GM18858 (cell line): ENCODE results near the gene FAM131A.
A peak's percentile ranks its signal among the peaks of the same experiment; 100 is the strongest.
"Not testable (repeated sequence)": the region's sequence is repeated elsewhere in the genome, so short reads cannot be mapped to it uniquely, and the experiment has no call there.

Experiments used
- ATAC-seq: cut with Tn5 transposase; IDR thresholded peaks from one replicate; pipeline ENCODE4 v1.9.1; 2021; ENCODE audit not compliant: unreplicated experiment

The FAM131A gene

DNA sequence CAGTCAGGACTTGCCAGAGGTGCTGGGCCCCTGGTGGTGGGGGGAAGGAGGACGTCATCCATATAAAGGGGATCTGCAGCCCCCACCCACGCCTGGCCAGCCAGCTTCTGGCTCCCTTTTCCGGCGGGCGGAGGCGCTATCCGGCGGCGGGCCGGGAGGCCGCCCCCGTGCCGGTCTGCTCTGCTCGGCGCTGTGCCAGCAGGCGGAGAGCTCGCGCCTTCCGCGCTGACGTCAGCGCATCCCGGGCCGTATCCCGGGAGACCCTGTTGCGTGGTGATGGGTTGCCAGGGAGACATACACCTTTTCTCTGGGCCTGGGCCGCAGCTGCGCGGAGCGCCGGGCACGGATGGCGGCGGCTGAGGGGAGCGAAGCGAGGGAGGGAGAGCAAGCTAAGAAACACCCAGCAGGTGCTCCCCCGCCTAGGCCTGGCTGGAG is 1.1 kb downstream of the FAM131A start:
- no peak for ATAC-seq

DNA sequence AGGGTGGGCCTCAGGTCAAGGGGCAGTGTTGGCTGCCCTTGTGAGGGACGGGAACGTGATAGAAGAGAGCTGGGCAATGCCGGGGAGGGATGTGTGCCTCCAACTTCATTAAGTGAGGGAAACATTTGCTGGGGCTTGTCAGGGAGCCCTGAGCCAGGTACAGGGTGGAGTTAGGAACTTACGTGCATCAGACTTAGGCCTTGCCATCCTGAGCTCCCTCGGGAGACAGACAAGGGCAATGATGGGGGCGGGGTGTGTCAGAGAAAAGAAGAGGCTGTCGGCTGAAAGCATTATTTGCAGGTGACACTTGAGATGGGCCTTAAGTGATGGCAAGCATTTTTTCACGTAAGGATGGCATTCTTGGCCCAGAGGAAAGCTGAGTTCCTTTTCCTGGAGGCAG is 1.6 kb downstream of the FAM131A start:
- ATAC-seq: no peak

DNA sequence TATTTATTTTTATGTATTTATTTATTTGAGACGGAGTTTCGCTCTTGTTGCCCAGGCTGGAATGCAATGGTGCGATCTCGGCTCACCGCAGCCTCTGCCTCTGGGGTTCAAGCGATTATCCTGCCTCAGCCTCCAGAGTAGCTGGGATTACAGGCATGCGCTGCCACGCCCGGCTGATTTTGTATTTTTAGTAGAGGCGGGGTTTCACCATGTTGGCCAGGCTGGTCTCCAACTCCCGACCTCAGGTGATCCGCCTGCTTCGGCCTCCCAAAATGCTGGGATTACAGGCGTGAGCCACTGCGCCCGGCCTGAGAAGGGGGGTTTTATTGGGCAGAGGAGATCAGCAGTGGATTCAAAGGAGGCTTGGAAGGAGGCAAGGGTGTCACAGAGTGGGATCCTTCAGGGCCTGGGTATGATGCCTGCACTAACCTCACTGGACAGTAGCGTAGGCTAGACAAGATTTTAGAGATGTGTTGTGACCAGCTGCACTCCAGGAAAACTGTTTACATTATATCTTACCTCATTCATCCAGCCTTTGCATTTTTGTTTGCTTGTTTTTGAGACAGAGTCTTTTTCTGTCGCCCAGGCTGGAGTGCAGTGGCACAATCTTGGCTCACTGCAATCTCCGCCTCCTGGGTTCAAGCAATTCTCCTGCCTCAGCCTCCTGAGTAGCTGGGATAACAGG is 2.2 kb downstream of the FAM131A start:
- not testable (repeated sequence) for ATAC-seq

DNA sequence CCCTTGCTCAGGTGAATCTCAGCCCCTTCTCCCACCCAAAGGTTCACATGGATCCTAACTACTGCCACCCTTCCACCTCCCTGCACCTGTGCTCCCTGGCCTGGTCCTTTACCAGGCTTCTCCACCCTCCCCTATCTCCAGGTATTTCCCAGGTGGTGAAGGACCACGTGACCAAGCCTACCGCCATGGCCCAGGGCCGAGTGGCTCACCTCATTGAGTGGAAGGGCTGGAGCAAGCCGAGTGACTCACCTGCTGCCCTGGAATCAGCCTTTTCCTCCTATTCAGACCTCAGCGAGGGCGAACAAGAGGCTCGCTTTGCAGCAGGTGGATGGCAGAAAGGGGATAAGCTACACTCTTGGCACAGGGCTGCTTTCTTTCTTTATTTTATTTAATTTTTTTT is 4.5 kb downstream of the FAM131A start:
- ATAC-seq: no peak

- no peak for ATAC-seq
These were observed 5.9 kb downstream of the FAM131A start for GRCh38 chr3:184343200-184343876.

DNA sequence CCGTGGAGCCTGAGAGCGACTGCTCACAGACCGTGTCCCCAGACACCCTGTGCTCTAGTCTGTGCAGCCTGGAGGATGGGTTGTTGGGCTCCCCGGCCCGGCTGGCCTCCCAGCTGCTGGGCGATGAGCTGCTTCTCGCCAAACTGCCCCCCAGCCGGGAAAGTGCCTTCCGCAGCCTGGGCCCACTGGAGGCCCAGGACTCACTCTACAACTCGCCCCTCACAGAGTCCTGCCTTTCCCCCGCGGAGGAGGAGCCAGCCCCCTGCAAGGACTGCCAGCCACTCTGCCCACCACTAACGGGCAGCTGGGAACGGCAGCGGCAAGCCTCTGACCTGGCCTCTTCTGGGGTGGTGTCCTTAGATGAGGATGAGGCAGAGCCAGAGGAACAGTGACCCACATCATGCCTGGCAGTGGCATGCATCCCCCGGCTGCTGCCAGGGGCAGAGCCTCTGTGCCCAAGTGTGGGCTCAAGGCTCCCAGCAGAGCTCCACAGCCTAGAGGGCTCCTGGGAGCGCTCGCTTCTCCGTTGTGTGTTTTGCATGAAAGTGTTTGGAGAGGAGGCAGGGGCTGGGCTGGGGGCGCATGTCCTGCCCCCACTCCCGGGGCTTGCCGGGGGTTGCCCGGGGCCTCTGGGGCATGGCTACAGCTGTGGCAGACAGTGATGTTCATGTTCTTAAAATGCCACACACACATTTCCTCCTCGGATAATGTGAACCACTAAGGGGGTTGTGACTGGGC is 7.3 kb downstream of the FAM131A start:
- ATAC-seq: no peak

DNA sequence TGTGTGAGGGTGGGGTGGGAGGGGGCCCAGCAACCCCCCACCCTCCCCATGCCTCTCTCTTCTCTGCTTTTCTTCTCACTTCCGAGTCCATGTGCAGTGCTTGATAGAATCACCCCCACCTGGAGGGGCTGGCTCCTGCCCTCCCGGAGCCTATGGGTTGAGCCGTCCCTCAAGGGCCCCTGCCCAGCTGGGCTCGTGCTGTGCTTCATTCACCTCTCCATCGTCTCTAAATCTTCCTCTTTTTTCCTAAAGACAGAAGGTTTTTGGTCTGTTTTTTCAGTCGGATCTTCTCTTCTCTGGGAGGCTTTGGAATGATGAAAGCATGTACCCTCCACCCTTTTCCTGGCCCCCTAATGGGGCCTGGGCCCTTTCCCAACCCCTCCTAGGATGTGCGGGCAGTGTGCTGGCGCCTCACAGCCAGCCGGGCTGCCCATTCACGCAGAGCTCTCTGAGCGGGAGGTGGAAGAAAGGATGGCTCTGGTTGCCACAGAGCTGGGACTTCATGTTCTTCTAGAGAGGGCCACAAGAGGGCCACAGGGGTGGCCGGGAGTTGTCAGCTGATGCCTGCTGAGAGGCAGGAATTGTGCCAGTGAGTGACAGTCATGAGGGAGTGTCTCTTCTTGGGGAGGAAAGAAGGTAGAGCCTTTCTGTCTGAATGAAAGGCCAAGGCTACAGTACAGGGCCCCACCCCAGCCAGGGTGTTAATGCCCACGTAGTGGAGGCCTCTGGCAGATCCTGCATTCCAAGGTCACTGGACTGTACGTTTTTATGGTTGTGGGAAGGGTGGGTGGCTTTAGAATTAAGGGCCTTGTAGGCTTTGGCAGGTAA is 8.1 kb downstream of the FAM131A start:
- peak; percentile 38 for ATAC-seq

DNA sequence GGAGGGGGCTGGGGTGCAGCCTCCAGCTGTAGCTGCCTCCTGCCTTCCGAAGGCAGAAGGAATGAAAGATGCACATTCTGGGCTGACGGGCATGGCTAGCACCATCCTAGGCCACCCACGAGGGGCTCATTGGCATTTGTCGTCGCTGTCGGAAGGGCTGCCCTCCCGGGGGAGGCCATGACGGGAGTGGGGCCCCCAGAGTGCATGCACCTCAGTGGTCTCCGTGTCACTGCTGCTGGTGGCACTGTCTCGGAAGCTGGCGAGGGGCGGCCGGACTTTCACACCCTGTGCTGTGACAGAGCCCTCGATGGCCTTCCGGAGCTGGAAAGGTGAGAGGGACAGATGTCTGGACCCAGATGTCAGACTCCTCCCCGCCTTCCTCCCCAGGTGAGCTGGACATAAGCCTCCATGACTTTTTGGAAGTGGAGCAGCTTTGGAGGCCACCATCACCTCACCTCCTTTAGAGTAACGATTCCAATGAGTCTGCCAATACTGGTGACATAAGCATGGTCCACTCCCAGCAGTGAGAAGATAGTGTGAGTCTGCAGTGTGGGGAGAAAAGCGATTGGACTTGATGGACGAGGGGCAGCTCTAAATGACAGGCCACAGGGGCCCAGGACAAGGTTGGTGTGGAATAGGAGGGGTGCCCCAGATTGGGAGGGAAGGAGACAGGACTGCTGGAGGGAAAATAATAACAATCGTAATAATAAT is 9.2 kb downstream of the FAM131A start:
- ATAC-seq: no peak

DNA sequence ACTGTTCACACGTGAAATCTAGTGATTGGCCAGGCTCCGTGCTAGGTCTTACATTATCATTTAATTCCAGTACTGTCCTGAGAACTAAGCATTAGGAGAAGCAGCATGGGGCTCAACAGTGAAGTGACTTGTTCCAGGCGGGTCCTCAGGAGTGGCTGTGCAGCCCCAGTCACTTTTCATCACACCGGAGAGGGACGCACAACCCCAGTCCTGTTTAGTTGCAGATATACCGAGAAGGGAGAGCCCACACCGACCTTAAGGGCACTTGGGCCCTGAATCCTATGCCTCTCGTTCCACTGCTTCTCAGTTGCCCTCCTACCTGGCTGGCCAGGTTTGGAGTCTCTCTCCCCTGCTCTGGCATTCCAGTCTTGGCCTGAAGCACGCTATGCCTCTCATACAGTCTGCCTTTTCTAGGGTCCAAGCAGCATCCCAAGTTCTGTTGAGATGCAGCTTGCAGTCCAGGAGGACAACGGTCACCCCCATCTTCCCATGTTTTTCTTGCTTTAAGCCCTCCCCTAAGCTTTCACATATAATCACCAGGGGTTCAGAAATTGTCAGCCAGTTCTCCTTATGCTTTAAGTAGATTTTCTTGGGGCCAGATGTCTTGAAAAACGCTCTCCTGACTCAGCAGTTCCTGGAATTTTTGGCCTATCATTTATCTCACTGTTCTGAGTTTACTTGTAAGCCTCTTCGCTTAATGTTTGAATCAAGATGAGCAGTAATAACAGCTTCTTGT is 10.1 kb downstream of the FAM131A start:
- no peak for ATAC-seq

DNA sequence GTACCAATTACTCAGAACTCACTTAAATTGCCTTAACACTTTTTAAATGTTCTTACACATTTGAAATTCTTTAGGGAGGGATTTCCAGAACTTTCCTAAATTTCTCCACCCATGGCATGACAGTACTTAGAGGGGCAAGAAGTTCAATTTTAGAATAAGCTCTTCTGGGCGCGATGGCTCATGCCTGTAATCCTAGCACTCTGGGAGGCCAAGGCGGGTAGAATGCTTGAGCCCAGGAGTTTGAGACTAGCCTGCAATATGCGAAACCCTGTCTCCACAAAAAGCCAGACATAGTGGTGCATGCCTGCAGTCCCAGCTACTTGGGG is 10.6 kb downstream of the FAM131A start:
- ATAC-seq: no peak

DNA sequence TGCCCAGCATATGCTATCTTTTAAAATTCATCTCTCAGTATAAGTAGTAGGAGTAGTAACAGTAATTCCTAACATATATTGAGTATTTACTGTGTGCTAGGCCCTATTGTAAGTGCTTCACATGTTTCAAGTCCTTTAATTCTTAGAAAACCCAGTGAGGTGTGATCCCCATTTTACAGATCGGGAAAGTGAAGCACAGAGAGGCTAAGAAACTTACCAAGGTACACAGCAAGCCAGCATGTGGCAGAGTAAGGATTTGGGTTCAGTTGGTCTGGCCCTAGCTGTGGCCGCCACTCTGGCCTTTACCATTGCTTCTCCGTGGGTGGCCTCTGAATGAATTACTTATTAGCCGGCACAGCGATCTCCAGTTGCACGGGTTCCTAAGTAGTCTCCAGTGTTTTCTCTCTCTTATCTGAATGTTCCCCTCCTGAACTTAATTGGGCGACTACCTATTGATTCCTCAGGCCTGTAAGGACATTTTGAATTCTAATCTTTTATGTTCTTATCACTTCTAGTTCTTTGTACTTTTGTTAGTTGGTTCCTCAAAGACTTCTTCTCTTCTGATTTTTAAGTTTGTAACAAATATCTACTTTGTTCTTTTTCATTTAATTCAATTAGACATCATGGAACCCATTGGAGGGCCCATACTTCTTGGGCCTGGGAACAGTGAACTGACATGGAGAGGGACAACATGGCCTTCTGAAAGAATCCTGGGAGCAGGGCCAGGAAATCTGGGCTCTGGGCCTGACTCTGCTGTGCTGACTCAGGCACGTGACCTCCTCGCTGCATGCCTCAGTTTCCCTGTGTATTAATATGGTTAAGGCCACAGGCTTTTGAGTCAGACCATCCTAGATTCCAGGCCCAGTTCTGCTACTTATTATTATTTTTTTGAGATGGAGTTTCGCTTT is 12.4 kb downstream of the FAM131A start:
- ATAC-seq: no peak

DNA sequence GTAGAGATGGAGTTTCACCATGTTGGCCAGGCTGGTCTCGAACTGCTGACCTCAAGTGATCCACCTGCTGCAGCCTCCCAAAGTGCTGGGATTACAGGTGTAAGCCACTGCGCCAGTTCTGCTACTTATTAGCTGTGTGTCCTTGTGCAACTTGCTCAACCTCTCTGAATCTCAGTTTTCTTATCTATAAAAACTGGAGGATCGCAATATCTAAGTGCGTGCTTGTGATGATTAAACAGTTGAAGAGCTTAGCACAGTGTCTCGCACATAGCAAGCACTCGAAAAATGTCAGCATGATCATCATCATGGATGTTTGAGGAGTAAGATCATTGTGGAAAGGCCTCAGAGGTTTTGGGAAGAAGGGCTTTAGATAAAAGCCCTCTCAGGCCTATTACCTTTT is 13.2 kb downstream of the FAM131A start:
- no peak for ATAC-seq

DNA sequence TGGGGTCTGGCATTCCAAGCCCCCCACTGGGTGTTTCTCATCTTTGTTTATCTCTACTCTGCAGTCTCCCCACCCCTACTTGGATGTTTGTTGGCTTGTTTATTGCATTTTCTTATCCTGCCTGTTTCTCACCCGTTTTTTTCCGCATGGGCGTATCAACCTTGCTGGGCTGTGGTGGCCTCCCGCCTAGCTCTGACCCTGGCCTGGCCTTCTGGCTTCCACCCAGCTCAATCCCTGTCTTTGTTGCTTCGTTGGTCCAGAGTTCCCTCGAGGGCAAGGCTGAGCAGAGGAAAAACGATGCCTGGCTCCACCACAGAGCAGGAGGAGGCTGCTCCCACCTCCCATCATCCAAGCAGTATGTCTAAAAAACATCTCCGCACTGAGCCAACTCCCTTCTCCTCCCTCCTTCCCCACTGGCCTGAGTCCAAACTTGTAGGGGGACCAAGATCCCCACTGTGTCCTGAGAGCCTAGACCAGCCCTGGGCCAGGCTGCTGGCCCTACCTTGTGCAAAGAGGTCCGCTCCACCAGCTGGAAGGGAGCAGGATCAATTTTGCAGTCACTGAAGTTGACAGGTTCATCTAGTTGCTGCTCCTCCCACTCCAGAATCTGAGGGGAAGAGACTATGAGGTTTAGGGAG is 14.2 kb downstream of the FAM131A start:
- no peak for ATAC-seq

DNA sequence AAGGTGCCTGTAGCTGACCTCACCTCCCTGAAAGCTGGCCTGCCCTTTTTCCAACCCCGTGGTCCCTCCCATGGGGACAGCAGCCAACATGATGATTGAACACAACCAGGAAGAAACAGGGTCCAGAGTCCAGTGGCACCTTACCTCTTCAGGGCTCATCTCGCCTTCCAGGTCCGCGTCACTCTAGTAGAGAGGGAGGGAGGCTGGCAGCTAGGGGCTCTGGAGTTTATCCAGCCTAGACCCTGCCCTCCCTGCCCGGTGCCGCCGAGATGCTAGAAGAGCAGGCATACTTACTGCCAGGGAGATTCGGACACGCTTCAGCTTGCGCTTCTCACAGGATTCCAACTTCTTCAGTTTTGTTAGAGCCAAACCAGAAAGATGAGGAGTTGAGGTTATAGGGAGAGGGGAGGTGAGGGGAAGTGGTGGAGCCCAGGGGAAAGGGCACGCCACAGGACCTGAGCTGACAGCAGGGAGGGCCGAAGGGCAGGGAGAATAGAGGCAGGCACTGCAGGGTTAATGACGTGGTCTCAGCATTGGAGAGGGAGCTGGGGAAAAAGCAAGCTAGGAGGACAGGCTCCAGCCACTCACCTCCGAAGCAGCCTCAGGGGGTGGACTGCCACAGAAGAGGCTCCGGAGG is 14.9 kb downstream of the FAM131A start:
- no peak for ATAC-seq

DNA sequence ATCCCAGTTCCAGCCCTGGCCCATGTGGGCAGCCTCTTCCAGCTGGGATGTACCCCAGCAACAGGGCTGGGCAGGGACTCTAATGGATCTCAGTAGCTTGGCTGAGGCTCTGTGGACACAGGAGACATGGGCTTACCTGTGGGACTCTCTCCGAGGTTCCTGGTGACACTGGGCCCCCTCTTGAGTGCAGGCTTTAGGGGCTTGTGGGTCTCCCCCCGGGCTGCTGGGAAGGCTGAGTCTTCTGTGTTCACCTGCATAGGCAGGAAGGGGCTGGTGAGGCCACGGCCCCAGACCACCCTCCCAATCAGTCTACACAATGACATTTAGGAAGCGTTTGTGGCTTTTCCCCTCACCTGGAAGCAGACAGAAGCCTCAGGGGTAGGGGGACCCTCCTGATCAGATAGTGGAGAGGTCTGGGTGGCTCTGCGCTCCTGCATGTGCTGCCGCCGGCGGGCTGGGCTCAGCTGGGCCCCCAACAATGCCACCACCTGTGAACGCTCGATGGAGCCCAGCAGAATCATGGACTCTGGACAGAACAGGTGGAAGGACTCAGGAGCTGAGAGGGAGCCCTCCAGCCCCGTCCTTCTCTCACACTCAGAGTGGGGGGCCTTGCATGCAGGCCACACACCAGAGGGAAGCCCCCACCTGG is 15.6 kb downstream of the FAM131A start:
- no peak for ATAC-seq

DNA sequence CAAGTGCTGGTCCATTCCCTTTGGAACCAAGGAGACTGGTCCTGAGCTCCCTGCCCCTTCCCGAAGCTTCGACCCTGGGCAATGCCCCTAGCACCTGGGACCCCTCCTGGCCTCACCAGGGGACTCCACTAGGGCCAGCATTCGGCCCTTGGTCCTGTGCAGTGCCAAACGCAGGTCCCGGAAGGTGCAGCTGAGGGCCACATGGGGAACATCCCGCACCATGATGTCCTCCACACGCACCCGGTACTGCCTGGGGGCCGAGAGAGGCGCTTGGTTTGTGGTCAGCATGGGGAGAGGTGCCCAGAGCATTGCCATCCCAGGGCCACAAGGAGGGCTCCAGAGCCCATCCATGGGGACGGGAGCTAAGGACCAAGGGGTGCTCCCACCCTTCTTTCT is 16.1 kb downstream of the FAM131A start:
- ATAC-seq: no peak

- no peak for ATAC-seq
These were observed 16.8 kb downstream of the FAM131A start for GRCh38 chr3:184354121-184354728.
